Parathyroid adenoma (tissue), 2 donors: ENCODE measurements around the gene SREBF1.

Experiments
- H2AFZ ChIP-seq: fragments of 300-600 bp; sonication (generic); one replicate; pipeline ENCODE4 v1.7.0; 2017; ENCODE audit warnings: antibody characterized with exemption, mild to moderate bottlenecking
- H3K27ac ChIP-seq: fragments of 300-600 bp; sonication (generic); one replicate; pipeline ENCODE4 v1.7.0; 2017
- H3K27me3 ChIP-seq: fragments of 300-600 bp; sonication (generic); one replicate; pipeline ENCODE4 v1.7.0; 2017; ENCODE audit warnings: low read length; ENCODE audit not compliant: control insufficient read depth, insufficient read depth
- H3K36me3 ChIP-seq: fragments of 300-600 bp; sonication (generic); one replicate; pipeline ENCODE4 v1.7.0; 2017; ENCODE audit warnings: low read length; ENCODE audit not compliant: control insufficient read depth, insufficient read depth
- H3K4me1 ChIP-seq: fragments of 300-600 bp; sonication (generic); one replicate; pipeline ENCODE4 v1.7.0; 2017; ENCODE audit warnings: control low read depth
- H3K4me2 ChIP-seq: fragments of 300-600 bp; sonication (generic); one replicate; pipeline ENCODE4 v1.7.0; 2017; ENCODE audit warnings: low read length
- H3K4me3 ChIP-seq: fragments of 300-600 bp; sonication (generic); one replicate; pipeline ENCODE4 v1.7.0; 2017; ENCODE audit warnings: low read depth, low read length
- H3K79me2 ChIP-seq: fragments of 300-600 bp; sonication (generic); one replicate; pipeline ENCODE4 v1.7.0; 2017; ENCODE audit warnings: control low read depth
- H3K9ac ChIP-seq: fragments of 300-600 bp; sonication (generic); one replicate; pipeline ENCODE4 v1.7.0; 2017; ENCODE audit warnings: mild to moderate bottlenecking
- H3K9me3 ChIP-seq: fragments of 300-600 bp; sonication (generic); one replicate; pipeline ENCODE4 v1.7.0; 2017; ENCODE audit warnings: low read length; ENCODE audit not compliant: control insufficient read depth
- TF ChIP-seq, protein P1 (sequence below): fragments of 300-600 bp; sonication (generic); IDR thresholded peaks from one replicate; pipeline ENCODE4 v1.7.0; 2017; ENCODE audit warnings: antibody characterized with exemption, mild to moderate bottlenecking
- donor health status: primary hyperparathyroidism.

The SREBF1 gene

DNA sequence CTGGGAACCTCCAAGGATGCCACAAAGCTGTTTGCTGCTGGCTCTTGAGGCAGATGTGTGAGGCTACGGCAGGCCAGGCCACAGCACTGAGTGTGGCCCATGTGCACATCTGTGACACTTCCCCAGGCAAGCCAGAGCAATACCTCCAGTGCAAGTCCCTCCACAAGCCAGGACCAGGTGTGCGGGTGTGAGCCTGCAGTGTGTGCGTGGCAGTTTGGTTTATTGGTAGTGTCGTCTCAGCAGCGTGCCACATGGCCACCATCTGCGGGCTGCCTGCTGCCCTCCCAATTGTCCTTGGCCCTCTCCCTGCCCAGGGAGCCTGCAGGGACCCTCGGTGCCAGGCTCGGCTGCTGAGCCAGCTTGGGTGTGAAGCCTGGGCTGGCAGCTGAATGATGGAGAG lies 9.9 kb upstream of the SREBF1 start:
- H3K4me2 ChIP-seq = no peak overlapping the region
- no peak overlapping the region for H2AFZ ChIP-seq
- no peak overlapping the region for H3K9ac ChIP-seq
- no peaks in the 10 kb centered on the region for H3K36me3 ChIP-seq
- no peaks in the 10 kb centered on the region for H3K79me2 ChIP-seq
- peaks cover 2% of the 10 kb centered on the region for H3K4me1 ChIP-seq
- H3K9me3 ChIP-seq = no peaks in the 10 kb centered on the region
- no peaks in the 10 kb centered on the region for H3K27me3 ChIP-seq
- no peak overlapping the region for H3K27ac ChIP-seq
- TF ChIP-seq, protein P1, sequence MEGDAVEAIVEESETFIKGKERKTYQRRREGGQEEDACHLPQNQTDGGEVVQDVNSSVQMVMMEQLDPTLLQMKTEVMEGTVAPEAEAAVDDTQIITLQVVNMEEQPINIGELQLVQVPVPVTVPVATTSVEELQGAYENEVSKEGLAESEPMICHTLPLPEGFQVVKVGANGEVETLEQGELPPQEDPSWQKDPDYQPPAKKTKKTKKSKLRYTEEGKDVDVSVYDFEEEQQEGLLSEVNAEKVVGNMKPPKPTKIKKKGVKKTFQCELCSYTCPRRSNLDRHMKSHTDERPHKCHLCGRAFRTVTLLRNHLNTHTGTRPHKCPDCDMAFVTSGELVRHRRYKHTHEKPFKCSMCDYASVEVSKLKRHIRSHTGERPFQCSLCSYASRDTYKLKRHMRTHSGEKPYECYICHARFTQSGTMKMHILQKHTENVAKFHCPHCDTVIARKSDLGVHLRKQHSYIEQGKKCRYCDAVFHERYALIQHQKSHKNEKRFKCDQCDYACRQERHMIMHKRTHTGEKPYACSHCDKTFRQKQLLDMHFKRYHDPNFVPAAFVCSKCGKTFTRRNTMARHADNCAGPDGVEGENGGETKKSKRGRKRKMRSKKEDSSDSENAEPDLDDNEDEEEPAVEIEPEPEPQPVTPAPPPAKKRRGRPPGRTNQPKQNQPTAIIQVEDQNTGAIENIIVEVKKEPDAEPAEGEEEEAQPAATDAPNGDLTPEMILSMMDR = no peak
- no peak overlapping the region for H3K4me3 ChIP-seq

DNA sequence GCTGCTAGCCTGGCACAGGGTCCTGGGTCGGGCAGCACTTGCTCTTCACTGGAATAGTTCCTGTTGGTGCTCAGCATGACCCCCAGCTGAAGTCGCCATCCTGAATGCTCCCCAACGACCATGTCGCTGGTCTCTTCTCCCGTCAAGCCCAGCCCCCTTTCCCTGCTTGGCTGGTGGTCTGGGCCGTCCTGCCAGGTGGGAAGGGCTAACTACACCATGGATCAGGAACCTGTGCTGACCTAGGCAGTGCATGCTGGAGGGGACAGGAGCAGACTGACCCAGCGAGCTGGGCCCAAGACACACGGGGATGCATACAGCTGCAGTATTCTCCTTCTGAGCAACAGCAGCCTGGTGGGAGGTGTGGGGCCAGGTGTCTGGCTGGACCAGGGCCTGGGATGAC lies 9.2 kb upstream of the SREBF1 start:
- no peak overlapping the region for H2AFZ ChIP-seq
- no peak overlapping the region for H3K27ac ChIP-seq
- no peak overlapping the region for H3K4me3 ChIP-seq
- no peaks in the 10 kb centered on the region for H3K79me2 ChIP-seq
- no peak overlapping the region for H3K9ac ChIP-seq
- no peaks in the 10 kb centered on the region for H3K36me3 ChIP-seq
- peaks cover 5% of the 10 kb centered on the region for H3K4me1 ChIP-seq
- H3K9me3 ChIP-seq = no peaks in the 10 kb centered on the region
- H3K27me3 ChIP-seq = no peaks in the 10 kb centered on the region
- TF ChIP-seq, protein P1 = no peak
- no peak overlapping the region for H3K4me2 ChIP-seq

GRCh38 chr17:17845046-17845775 lies 8.4 kb upstream of the SREBF1 start:
- no peaks in the 10 kb centered on the region for H3K36me3 ChIP-seq
- no peak overlapping the region for H2AFZ ChIP-seq
- H3K27ac ChIP-seq = peak overlapping the region; percentile 19
- no peaks in the 10 kb centered on the region for H3K27me3 ChIP-seq
- H3K4me2 ChIP-seq = no peak overlapping the region
- H3K9me3 ChIP-seq = no peaks in the 10 kb centered on the region
- H3K4me3 ChIP-seq = no peak overlapping the region
- peaks cover 11% of the 10 kb centered on the region for H3K4me1 ChIP-seq
- TF ChIP-seq, protein P1 = no peak
- no peak overlapping the region for H3K9ac ChIP-seq
- no peaks in the 10 kb centered on the region for H3K79me2 ChIP-seq

DNA sequence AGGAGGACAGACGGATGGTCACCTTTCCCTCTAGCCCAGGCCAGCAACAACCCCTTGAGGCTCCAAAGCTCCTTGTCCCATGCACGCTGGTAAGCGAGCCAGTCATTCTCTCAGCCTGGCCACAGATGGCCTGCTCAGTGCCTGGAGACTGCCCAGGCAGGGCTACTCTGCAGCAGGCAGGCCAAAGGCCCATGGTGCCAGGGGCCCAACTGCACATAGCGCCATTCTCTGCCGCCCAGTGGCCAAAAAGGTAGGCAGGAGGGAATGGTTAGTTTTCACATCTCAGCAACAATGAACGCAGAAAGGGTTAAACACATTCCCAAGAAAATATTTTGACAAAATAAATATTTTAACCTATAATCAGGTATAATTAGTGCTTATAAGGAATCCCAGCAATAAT lies 7.7 kb upstream of the SREBF1 start:
- no peak overlapping the region for H3K4me2 ChIP-seq
- H3K79me2 ChIP-seq = no peaks in the 10 kb centered on the region
- TF ChIP-seq, protein P1 = no peak
- no peaks in the 10 kb centered on the region for H3K27me3 ChIP-seq
- H3K9ac ChIP-seq = no peak overlapping the region
- H3K4me1 ChIP-seq = peaks cover 16% of the 10 kb centered on the region
- H3K4me3 ChIP-seq = no peak overlapping the region
- no peak overlapping the region for H2AFZ ChIP-seq
- no peaks in the 10 kb centered on the region for H3K9me3 ChIP-seq
- no peak overlapping the region for H3K27ac ChIP-seq
- H3K36me3 ChIP-seq = no peaks in the 10 kb centered on the region

GRCh38 chr17:17844079-17844478 lies 7.3 kb upstream of the SREBF1 start:
- Histone ChIP-seq H3K9ac (no peak overlapping the region), H3K27ac (no peak overlapping the region), H3K4me1 (peaks cover 18% of the 10 kb centered on the region), H3K27me3 (no peaks in the 10 kb centered on the region), H3K36me3 (no peaks in the 10 kb centered on the region), H3K9me3 (no peaks in the 10 kb centered on the region), H2AFZ (no peak overlapping the region), H3K4me2 (no peak overlapping the region), H3K4me3 (no peak overlapping the region), H3K79me2 (no peaks in the 10 kb centered on the region)
- TF ChIP-seq, protein P1 = no peak
